ENCODE measurements around the gene MPC1.
"Not testable (repeated sequence)": the region's sequence is repeated elsewhere in the genome, so short reads cannot be mapped to it uniquely, and the experiment has no call there.

The MPC1 gene

DNA sequence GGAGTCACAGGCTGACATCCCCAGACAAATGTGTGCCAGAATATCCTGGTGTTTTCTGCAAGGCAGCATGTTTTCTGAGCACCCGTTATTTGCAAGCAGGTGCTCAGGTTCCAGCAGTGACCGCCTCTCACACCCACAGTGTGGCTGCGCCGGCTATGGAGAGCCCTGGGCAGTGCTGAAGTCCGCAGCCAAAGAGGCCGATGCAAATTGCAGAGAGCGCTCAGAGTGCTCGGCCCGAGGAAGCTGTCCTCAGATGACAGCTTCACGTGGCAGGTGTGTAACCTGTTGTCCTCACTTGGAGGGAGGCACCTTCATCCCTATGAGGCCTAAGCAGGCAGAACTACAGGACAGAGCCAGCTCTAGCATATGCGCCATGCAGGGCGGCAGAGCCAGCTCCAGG is 23.5 kb upstream of the MPC1 start:
- DNase-seq (ENCODE audit: low read depth, low spot score): no peak

DNA sequence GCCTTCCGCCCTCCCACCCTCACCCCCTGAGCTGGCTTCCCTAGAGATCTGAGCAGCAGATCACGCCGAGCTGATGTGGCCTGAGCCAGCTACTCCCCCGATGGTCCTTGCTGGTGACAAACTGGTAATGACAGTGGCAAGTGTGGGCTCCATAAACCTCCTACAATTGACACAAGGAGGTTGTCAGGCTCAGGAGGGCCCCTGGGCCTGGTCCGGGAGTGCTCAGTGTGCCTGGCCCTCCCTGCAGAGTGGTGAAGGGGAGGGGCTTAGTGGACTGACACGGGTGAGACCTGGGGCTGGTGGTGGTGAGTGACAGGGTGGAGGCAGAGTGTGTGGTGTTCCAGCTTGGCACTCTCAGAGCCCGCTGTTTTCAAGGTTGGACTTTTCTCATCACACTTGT is 22.6 kb upstream of the MPC1 start:
- DNase-seq (ENCODE audit: low read depth, low spot score): no peak

DNA sequence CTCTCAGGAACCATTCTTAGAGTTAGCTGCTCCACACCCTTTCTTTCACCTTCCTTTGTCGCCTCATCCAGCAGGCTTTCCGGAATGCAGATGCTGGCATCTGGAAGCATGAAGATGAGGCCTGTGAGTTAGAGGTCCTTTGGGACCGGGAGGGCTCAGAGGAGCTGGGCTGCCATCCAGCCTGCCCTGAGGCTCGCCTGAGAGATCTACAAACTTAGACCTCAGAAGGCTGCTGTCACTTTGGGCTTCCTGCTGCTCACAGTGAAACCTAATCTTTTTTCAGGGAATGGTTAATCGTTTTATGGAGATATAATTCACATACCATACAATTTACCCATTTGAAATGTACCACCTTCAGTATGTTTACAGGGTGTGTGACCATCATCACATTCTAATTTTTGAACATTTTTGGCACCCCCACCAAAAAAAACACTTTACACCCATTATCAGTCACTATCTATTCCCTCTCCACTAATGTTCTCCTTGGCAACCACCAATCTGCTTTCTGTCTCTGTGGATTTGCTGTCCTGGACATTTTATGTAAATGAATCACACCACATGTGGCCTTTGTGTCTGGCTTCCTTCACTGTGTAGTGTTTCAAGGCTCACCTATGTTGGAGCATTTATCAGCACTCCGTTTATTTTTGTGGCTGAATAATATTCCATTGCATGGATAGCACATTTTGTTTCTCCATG is 20.0 kb upstream of the MPC1 start:
- DNase-seq (ENCODE audit: low read depth, low spot score): no peak

DNA sequence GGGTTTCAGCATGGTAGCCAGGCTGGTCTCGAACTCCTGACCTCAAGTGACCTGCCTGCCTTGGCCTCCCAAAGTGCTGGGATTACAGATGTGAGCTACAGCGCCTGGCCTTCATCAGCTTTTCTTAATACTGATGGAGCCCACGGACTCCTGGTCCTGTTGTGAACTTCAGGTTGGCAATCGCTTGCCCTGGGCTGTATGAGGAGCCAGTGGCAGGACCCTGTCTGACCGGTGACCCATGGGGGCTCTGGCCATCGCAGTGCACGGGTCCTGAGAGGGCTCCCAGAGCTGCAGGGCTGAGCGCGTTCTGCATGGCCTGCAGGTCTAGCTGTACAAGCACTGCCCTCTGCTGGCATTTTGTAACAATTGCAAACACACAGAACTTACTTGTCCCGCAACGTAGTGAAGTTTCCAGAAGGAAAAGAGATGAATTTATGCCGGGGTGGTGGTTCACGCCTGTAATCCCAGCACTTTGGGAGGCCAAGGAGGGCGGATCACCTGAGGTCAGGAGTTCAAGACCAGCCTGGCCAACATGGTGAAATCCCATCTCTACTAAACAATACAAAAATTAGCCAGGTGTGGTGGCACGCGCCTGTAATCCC is 18.0 kb upstream of the MPC1 start:
- not testable (repeated sequence) for DNase-seq (ENCODE audit: low read depth, low spot score)

DNA sequence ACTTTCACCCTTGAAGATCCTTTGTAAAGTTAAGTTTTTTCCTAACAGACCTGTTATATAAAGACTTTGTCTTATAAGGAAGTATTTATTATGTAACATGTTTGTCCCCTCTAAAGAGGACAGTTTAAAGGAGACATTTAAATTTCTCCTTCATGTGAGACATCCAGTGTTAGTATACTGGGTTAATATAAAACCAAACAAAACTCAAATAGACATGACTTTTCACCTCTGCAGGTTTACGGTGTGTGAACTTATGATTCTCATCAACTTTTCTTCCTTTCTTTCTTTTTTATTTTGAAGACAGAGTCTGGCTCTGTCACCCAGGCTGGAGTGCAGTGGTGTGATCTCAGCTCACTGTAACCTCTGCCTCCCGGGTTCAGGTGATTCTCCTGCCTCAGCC is 17.4 kb upstream of the MPC1 start:
- no peak for DNase-seq (ENCODE audit: low read depth, low spot score)

DNA sequence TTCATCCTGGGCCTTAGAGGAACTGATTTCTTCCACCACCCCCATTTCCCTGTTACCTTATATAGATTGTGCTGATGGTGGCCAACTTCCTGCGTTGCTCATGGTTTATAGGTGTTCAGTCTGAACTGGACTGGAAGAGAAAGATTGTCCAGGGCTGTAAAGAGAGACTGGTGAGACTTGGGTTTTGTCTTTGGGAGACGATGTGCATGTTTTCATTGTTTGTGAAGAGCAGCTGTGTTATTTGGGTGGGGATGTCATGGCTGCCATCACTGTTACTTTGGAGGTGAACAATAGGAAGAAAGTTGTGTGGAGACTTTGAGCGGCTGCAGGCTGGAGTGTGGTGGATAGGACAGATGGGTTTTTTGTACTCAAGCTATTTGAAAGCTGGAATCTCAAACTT is 15.6 kb upstream of the MPC1 start:
- no peak for DNase-seq (ENCODE audit: low read depth, low spot score)

DNA sequence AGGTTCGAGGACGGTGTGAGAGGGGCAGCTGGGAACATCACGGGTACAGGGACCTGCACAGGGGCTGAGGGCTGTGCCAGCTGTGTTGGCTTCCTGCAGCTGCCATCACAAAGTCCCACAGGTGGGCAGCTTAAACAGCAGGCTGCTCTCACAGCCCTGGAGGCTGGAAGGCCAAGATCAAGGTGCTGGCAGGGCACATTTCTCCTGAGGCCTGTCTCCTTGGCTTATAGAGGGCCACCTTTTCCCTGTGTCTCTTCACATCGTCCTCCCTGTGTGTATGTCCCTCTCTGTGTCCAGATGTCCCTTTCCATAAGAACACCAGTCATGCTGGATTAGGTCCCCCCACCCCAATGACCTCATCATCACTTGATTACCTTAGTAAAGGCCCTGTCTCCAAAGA is 15.1 kb upstream of the MPC1 start:
- DNase-seq (ENCODE audit: low read depth, low spot score): no peak

DNA sequence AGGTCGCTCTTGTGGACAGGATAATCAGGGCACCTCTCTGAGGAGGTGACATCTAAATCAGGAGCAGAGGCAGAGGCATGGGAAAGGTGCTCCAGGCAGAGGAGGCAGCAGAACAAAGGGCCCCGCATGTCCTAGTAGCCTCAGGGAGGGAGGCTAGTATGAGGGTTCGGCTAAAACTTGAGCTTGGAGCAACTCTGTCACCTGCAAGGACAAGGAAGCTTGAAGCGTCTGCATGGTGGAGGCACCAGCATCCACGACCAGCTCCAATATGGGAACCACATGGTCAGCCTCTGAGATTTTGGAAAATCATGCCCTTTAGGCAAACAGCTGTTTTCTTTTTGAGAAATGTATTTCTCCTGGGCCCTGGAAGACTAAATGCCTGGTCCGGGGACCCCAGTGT is 13.0 kb upstream of the MPC1 start:
- DNase-seq (ENCODE audit: low read depth, low spot score): no peak

DNA sequence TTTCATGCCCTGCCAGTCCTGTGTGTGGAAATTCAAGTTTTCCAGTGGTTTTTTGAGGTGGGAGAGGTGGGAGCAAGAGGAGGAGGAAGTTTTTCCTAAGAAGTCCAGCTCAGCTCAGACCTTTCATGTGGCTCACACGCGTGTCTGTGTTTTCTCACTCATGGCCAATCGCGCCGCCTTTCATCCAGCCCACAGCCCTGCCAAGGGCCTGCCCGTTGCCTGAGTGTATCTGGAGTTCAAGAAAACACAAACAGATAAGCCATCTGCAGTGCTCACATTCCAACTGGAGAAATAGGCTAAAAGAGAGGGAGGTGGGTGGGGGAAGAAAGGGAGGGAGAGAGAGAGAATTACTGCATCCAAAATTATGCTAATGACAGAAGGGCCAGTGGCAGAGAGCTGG is 12.6 kb upstream of the MPC1 start:
- no peak for DNase-seq (ENCODE audit: low read depth, low spot score)

DNA sequence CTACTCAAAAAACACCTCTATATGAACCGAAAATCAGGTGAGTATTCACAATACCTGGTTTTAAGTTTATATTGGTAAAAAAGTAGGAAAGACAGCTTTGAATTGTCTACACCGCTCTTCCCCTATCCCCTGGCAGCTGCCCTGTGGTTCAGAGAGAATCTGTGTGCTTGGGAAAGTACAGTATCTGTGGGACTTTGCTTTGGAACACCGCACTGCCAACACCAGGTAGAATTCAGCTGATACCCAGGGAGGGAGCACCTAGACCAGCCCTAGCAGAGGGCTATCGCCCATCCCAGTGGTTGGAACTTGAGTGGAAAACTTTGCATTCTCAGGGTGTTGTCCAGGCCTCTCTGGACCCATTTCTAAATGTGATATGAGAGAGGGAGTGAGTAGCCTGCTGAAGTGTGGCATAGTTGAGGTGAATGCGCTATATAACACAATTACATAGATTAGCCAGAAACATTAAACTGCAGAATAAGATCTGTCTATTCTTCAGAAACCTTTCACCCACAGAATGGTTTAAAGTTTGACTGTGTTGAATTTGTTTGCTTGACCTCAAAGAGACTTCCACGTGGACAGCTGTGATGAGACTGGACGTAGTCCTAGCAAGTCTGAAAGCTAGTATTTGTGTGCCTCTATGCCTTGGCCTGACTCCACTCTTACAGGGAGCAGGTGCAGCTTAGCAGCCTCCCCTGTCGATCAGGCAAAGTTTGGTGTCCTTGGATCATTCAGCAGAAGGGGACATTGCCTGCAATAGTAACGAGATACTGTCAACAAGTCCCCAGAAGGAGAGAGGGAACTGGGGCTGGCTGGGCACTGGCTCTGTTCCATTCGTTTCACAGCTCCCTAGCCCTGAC is 11.5 kb upstream of the MPC1 start:
- no peak for DNase-seq (ENCODE audit: low read depth, low spot score)

DNA sequence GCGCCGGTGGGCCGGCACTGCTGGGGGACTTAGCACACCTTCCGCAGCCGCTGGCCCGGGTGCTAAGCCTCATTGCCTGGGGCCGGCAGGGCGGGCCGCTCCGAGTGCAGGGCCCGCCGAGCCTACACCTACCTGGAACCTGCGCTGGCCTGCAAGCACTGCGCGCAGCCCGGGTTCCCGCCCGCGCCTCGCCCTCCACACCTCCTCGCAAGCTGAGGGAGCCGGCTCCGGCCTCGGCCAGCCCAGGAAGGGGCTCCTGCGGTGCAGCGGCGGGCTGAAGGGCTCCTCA is 10.7 kb upstream of the MPC1 start:
- DNase-seq (ENCODE audit: low read depth, low spot score): no peak

DNA sequence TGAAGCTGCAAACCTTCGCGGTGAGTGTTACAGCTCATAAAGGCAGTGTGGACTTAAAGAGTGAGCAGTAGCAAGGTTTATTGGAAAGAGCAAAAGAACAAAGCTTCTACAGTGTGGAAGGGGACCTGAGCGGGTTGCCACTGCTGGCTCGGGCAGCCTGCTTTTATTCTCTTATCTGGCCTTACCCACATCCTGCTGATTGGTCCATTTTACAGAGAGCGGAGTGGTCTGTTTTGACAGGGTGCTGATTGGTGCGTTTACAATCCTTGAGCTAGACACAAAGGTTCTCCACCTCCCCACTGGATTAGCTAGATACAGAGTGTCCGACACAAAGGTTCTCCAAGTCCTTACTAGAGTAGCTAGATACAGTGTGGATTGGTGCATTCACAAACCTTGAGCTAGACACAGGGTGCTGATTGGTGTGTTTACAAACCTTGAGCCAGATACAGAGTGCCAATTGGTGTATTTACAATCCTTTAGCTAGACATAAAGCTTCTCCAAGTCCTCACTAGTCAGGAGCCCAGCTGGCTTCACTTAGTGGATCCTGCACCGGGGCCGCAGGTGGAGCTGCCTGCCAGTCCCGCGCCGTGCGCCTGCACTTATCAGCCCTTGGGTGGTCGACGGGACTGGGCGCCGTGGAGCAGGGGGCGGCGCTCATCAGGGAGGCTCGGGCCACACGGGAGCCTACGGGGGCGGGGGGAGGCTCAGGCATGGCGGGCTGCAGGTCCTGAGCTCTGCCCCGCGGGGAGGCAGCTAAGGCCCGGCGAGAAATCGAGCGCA is 10.2 kb upstream of the MPC1 start:
- not testable (repeated sequence) for DNase-seq (ENCODE audit: low read depth, low spot score)

DNA sequence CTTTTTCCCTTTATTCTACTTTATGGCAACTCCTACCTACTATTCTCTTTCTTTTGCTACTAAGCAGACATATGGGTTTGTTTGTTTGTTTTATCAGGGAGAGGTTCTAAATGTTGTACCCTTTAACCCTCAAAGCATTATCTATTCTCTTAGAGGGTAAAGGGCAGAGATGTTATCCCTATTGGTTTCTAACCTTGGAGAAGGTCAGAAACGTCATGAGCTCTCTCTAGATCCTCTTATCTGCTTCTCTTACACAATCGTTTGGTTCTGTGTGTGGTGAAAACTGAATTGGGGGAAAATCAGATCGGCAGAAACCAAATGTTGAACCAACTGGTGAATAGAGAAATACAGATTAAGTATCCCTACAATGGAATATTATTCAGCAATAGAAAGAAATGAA is 6.4 kb upstream of the MPC1 start:
- DNase-seq (ENCODE audit: low read depth, low spot score): no peak

DNA sequence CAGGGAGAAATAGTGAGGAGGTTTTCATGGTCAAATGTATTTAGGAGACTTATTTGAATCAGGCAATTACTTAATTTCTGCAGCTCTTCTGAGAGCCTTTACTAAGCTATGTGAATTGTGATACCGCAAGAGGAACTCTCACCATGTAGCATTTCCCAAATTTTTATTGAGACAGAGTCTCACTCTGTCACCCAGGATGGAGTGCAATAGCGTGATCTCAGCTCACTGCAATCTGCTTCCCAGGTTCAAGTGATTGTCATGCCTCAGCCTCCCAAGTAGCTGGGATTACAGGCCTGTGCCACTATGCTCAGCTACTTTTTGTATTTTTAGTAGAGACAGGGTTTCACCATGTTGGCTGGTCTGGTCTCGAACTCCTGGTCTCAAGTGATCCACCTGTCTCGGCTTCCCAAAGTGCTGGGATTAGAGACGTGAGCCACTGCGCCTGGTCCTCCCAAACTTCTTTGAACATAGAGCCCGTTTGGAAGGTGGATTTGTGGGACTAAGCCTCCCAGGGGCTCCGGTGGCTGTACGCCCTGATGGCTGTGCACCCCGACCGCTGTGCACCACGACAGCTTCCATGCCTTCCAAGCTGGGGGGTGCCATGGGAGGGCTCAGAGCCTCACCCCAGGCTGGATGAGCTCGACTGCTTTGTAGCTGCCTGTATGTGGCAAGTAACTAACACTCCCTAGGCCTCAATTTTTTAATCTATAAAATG is 5.7 kb upstream of the MPC1 start:
- DNase-seq (ENCODE audit: low read depth, low spot score): no peak

DNA sequence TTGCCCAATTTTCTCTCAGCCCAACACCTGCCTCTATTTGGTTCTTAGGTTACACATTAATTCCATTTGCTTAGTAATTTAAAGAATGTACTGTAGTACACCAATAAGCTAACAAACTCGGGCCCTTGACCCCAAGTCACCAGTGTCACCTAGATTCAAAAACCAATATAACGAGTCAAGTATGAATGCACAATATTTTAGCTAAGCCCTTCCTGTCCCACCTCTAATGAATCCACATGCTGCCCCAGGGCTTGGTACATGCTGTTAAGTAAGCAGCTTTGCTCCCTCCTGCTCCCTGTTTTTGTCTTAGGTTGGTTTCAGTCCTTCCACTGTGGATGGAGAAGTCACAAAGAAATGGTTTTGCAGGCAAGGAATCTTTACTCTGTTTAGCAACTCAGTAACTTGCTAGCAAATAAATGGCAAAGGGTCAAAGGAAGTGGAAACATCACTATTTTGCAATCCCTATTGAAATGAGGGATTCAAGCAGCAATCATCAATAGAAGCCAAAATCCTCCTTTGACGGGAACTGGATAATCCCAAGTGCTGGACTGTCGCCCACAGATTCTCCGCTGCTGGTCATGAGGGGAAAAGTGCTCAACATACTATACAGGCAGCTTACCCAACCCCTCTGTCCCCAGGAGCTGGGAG is 5.0 kb upstream of the MPC1 start:
- DNase-seq (ENCODE audit: low read depth, low spot score): no peak

DNA sequence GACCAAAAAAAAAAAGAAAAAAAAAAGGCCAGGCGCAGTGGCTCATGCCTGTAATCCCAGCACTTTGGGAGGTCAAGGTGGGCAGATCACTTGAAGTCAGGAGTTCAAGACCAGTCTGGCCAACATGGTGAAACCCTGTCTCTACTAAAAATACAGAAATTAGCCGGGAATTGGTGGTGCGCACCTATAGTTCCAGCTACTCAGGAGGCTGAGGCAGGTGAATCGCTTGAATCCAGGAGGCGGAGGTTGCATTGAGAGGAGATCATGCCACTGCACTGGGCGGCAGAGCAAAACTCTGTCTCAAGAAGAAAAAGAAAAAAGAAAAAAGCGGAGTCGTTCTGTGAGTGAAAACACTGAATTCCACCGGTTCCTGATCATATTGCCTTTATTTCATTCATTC is 4.4 kb upstream of the MPC1 start:
- not testable (repeated sequence) for DNase-seq (ENCODE audit: low read depth, low spot score)

DNA sequence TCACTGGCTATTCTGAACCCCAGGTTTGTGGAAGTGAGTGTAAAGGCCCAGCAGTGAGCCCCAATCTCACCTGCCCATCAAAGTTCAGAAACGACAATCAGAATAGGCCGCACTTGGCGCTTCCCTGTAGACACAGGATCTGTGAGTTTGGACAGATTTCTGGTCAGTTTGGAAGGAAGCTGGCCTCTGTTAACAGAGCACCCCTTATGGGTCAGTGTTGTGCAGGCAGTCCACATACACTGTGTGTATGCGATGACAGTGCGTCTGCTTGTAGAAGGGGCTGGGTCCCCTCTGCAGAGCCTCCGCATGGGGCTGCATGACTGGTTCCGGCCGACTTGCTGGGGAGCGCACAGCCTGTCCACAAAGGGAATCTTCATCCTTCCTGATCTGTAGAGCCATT is 3.4 kb upstream of the MPC1 start:
- DNase-seq (ENCODE audit: low read depth, low spot score): no peak

DNA sequence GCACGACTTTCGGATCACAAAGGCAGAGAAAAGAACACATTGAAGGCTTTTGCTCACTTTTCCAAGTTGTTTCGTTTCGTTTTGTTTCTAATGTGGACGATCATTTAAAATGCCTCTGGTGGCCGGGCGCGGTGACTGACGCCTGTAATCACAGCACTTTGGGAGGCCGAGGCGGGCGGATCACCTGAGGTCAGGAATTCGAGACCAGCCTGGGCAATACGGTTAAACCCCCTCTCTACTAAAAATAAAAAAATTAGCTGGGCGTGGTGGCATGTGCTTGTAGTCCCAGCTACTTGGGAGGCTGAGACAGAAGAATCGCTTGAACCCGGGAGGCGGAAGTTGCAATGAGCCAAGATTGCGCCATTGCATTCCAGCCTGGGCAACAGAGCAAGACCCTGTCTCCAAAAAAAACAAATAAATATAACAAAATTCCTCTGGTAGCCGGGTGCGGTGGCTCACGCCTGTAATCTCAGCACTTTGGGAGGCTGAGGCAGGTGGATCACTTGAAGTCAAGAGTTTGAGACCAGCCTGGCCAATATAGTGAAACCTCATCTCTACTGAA is 1.1 kb upstream of the MPC1 start:
- DNase-seq (ENCODE audit: low read depth, low spot score): not testable (repeated sequence)

DNA sequence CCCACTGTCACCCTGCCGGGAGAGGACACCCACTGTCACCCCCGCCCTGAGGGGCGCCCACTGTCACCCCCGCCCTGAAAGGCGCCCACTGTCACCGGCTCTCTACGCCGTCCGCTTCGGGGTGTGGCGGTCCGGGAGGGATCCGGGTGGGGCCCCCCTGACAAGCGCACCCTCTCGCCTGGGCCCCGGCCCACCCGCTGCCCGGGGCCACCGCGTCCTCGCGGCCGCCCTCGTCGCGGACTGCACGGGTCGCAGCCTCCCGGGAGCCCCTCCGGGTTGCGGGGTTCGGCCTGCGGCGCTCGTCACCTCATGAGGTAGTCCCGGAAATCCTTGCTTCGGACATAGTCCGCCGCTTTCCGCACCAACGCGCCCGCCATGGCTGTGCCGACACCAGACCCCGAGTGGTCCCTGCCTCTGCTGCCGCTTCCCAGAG is 224 bp downstream of the MPC1 start:
- no peak for DNase-seq (ENCODE audit: low read depth, low spot score)

DNA sequence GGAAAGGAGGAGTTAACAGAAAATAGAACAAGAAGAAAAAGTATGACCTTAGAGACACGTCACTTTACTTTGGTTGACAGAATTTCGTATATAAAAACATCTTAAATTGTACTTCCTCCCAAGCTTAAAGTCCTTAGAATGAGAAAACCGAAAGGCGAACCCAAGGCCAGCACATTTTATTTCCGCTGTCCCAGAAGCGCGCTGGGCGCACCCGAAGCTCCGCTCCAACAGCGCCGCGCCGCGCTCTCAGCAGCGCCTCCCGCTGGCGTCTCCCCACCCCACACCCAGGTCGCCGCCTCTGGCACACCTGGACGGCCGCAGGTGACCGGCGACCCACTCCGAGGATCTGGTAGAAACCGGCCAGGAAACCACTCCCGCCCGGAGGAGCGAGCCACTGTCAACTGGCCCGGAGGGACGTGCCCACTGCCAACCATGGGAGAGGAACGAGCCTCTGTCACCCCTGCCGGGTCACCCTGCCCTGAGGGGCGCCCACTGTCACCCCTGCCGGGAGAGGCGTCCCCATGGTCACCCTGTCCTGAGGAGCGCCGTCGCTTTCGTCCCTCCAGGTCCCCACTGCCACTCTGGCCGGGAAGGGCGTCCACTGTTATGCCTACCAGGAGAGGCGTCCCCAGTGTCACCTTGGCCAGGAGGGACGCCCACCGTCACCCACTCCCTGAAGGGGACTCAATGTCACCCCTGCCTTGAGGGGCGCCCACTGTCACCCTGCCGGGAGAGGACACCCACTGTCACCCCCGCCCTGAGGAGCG is 824 bp downstream of the MPC1 start:
- DNase-seq (ENCODE audit: low read depth, low spot score): no peak

Measured in brain pericyte (primary cell).